Activated CD4-positive, CD25-positive, alpha-beta regulatory T cell (primary cell): ENCODE results near the gene RNF20.
"Not testable (repeated sequence)": the region's sequence is repeated elsewhere in the genome, so short reads cannot be mapped to it uniquely, and the experiment has no call there.

Source experiments
- DNase-seq, 4 experiments: peaks; one replicate each; lab custom pipeline; 2025; lab: John Stamatoyannopoulos, UW

RNF20 gene

GRCh38 chr9:101533334-101534204 is at the start of gene RNF20:
RNF20 (plus strand) TSS chr9:101533853; CDS start chr9:101535424, 1,571 bp downstream.
- DNase-seq = peak; percentile 97 to 99 (median 98)

GRCh38 chr9:101484046-101484445 is 49.6 kb upstream of the RNF20 start:
- DNase-seq = no peak

GRCh38 chr9:101485924-101486692 is 47.5 kb upstream of the RNF20 start:
- no peak for DNase-seq

- DNase-seq = no peak
Observed at GRCh38 chr9:101486693-101487442, 46.8 kb upstream of the RNF20 start.

- no peak for DNase-seq
Observed at GRCh38 chr9:101487443-101487840, 46.2 kb upstream of the RNF20 start.

GRCh38 chr9:101495810-101496209 is 37.8 kb upstream of the RNF20 start:
- no peak for DNase-seq

- no peak for DNase-seq
Observed at GRCh38 chr9:101498323-101498722, 35.3 kb upstream of the RNF20 start.

- DNase-seq = no peak
Observed at GRCh38 chr9:101504188-101504587, 29.5 kb upstream of the RNF20 start.

GRCh38 chr9:101508211-101508610 is 25.4 kb upstream of the RNF20 start:
- no peak for DNase-seq

GRCh38 chr9:101509572-101509971 is 24.1 kb upstream of the RNF20 start:
- no peak for DNase-seq

- no peak for DNase-seq
Observed at GRCh38 chr9:101510459-101510858, 23.2 kb upstream of the RNF20 start.

- DNase-seq = no peak
Observed at GRCh38 chr9:101511009-101511408, 22.6 kb upstream of the RNF20 start.

GRCh38 chr9:101512116-101512515 is 21.5 kb upstream of the RNF20 start:
- DNase-seq = no peak

GRCh38 chr9:101513351-101513750 is 20.3 kb upstream of the RNF20 start:
- DNase-seq = no peak

GRCh38 chr9:101514071-101514470 is 19.6 kb upstream of the RNF20 start:
- no peak for DNase-seq

- no peak for DNase-seq
Observed at GRCh38 chr9:101516655-101517054, 17.0 kb upstream of the RNF20 start.

- not testable (repeated sequence) for DNase-seq
Observed at GRCh38 chr9:101518489-101518888, 15.2 kb upstream of the RNF20 start.

GRCh38 chr9:101524371-101524770 is 9.3 kb upstream of the RNF20 start:
- no peak for DNase-seq

- no peak for DNase-seq
Observed at GRCh38 chr9:101527066-101527465, 6.6 kb upstream of the RNF20 start.

GRCh38 chr9:101528015-101528414 is 5.6 kb upstream of the RNF20 start:
- DNase-seq = no peak

GRCh38 chr9:101530076-101530711 is 3.5 kb upstream of the RNF20 start:
- peak; percentile 24 to 43 (median 34) for DNase-seq

GRCh38 chr9:101536351-101536750 is 2.7 kb downstream of the RNF20 start:
- DNase-seq = no peak
